HG03159 (cell line): ENCODE measurements around the gene HPS4.

Experiments used
- ATAC-seq: cut with Tn5 transposase; IDR thresholded peaks from one replicate; pipeline ENCODE4 v1.9.1; 2021; ENCODE audit warnings: mild to moderate bottlenecking, moderate library complexity; ENCODE audit not compliant: unreplicated experiment

HPS4 gene

DNA sequence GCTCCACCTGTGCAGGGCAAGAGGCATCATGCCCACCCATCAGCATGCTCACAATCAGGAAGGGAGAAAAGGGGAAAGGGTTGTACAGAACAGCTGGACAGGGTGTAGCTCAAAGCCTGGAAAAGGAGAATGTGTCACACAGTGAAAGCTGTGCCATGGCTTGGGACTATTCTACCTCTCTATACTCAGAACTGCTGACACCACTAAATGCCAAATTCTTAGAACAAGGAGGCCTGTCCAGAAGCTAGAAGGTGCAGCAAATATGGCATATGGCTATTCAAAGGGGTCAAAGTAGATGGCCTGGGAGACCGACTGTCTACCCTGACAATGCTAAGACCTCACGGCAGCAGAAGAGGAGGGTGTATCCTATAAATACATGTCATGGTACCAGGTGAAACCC is 12.8 kb downstream of the HPS4 start:
- no peak for ATAC-seq

- ATAC-seq: no peak
These were observed 17.4 kb downstream of the HPS4 start for GRCh38 chr22:26466196-26466595.

DNA sequence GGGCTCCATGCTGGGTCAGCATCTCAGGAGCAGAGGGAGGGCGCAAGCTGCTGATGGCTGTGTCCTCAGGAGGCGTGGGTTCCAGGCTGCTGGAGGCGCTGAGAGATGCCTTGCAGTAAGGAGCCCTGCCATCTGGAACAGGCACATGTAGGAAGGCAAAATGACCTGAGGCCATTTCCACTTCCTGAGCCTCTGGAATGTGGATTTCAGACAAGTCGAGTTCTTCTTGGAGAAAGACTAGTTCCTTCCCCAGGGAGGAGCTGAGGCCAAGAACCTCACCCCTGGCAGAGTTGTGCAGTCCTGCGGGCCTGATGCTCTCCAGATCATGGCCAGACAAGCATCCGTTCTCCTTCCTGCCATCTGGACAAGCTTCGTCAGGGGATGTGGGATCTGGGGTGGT is 19.3 kb downstream of the HPS4 start:
- no peak for ATAC-seq

DNA sequence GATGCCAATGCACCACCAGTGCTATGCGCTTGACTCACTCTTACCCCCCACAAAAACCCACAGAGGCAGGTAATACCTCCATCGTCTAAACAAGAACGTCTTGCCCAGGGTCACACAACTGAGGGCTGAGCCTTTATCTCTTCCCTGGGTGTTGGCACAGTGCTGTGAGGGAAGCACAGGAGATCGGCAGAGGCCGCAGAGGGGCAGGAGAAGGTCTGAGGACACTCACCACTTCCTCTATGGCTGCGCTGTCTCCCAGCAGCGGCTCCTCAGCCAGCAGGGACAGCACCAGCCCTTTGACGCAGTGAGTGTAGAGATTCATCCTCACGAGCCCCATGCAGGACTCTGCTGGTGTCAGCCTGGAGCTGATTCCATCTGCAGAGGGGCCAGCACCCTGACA is 19.9 kb downstream of the HPS4 start:
- ATAC-seq: no peak

GRCh38 chr22:26463101-26463661 is 20.4 kb downstream of the HPS4 start:
- ATAC-seq: no peak

GRCh38 chr22:26462641-26463040 is 20.9 kb downstream of the HPS4 start:
- ATAC-seq: no peak

DNA sequence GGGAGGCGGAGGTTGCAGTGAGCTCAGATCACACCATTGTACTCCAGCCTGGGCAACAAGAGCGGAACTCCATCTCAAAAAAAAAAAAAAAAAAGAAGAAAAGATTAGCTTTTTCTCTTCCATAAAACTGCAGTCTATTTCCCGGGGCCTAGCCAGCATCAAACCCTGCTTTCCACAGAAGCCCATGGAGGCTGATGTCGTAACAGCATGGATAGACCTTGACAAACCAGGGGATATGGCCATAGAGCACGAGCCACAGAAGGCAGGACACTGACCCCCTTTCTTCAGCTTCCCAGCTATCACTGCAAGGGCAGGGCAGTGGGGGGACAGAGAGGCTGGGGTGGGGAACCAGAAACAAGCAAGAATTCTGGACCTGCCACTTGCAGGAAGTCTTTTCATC is 21.5 kb downstream of the HPS4 start:
- no peak for ATAC-seq

- ATAC-seq: no peak
These were observed 22.3 kb downstream of the HPS4 start for GRCh38 chr22:26461188-26461810.

GRCh38 chr22:26460202-26460601 is 23.4 kb downstream of the HPS4 start:
- ATAC-seq: no peak

GRCh38 chr22:26457661-26458272 is 25.8 kb downstream of the HPS4 start:
- ATAC-seq: no peak

DNA sequence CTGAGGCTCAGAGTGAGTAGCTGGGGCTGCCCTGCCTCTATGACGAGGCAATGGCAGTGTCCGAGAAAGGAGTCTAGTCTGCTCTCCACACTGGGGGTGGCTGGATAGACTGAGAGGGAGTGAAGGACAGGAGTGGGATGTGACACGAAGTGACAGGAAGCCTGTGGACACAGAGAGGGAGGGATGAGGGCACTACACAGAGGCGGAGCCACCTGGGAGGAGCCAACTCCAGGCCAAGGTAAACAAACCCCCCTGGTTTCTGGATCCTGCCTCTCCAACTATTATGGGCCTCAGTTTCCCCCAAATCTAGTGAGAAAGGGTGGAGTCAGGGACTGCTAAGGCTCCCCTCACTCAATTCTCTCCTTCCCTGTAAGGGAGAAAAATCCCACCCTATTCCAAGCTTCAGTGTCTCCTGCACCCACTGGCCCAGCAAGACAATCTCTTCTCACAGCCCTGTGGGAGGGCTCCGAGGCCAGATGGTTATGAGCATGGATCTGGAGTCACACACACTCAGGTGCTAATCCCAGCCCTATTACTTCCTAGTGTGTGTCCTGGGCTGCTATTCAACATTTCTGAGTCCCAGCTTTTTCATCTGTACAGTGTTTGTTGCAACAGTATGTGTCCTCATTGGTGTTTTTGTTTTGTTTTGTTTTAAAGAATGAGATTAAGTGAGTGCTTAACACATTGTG is 29.6 kb downstream of the HPS4 start:
- no peak for ATAC-seq

DNA sequence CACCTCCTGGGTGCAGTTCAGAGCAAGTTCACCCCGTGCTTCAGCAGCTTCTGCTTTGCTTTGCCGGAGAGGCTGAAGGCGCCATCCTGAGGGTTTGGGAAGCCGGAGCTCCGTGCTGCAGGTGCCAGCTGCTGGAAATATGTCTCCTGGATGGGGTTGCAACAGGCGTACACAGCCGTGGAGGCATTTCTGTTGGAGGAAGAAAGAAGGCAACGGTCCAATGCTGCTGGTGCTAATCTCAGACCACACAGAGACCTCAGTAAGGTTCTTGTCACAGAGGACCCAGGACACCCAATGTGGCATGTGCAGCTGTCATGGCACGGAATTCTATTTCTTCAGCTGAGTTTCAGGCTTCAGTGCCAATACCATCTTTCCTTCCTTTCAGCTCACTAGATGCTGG is 30.4 kb downstream of the HPS4 start:
- ATAC-seq: no peak

DNA sequence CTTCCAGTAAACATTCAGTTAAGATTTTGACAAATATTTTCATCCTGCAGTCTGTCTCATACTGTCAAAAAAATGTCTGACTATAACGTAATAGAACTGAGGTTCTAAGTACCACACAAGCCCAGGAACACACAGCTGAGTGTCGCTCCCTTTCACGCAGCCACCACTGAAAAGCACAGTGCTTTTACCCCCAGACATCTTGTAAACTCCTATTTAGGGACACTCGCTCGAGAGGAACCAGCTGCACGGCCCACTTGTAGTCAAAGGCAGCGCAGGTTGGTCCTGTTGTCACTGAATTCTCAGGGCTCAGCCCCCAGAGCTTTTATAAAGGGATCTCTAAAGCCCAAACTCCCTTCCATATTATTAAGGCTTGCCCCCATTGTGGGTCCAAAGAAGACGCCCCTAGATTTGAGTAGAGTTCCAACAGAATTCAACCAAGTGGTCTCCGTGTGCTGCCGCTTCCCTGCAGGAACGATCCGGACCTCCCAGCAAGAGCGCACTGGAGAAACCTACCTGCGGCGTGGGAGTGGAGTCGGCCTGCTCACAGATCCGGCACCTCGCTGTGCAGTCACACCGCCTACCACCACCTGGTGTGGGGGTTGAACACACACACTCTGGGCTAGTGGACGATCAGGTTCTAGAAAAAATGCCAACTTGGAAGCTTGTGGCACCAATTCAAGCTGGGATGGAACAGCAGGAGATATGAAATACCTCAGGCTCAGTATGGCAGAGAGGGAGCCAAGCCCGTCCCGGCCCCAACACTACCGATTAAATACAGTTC is 31.2 kb downstream of the HPS4 start:
- no peak for ATAC-seq

GRCh38 chr22:26450453-26451185 is 33.0 kb downstream of the HPS4 start:
- ATAC-seq: no peak

DNA sequence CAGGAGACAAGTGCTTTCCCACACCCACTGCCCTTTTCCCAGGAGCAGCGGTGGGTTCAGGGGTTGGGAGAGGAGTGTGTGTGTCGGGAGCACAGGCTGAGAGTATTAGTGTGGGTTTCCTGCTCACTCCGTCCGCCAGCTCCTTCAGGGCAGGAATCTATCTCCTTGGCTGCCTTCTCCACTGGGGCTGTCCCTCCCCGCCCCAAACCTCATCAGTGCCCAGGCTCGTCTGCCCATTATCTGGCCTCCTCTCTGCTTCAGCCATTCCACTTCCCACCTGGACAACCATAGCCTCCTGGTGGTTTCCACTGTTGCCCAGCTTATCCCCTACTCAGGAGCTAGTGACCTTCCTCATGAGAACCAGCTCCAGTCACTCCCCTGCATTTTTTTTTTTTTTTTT is 34.6 kb downstream of the HPS4 start:
- no peak for ATAC-seq

- no peak for ATAC-seq
These were observed 35.2 kb downstream of the HPS4 start for GRCh38 chr22:26448334-26448733.

DNA sequence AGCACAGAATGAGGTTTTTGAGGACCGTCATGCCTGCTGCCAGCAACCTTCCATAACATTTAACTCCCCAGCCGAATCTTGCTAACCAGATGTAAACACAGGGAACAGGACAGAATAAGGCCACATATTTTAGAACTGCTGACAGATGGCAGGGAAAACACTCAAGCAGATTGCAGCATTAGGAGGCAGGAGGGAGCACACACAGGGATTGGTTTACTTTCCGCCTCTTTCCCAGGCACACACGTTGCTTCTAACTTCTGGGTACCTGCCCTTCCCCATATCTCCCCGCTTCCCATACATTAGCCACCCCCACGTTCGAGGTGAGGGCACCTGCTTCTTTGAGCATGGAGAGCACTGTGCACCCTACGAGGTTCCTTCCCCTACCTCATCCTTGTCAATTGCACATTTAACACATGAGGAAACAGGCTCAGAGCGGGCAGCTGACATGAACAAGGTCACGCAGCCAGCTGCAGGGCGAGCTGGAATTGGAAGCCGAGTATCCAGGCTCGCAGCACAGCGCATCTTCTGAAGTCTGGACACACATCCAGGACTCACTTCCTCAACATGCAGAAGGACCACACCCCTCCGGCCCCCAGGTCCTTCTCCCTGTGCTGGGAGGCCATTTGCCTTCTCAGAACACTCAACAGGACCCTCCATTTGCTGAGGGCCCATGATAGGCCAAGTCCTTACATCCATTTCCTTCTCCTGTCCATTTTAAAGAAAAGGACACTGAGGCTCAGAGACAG is 35.8 kb downstream of the HPS4 start:
- no peak for ATAC-seq

- ATAC-seq: no peak
These were observed 36.6 kb downstream of the HPS4 start for GRCh38 chr22:26446808-26447515.

DNA sequence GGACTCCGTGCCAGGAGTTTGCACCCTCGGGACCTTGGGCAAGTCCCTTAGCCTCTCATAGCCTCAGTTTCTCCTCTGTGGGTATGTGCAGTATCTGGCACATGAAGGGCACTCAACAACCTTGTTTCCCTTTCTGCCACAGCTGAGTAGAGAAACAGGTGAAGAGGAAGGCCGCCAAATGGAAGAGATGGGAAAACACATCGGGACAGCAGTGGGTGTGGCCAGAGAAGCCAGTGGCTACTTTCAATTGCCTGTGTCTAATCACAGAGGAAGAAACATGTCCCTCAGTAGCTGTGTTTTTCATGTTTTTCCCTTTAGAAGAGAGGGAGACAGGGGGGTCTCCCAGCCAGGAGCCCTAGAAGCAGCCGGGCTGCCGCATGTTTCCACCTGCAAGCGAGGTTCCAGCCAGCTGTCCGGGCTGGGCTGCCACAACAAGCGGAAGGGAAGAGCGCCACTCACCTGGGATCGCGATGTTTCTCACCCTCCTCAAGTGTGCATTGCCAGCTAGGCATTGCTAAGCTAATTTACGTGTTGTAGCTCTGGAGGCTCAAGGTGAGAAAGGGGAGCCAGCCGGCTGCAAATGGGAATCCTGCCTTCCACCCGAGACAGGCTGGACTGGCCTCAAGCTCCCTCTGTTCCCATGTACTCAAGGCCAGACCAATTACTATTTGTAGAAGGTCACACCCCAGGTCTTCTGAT is 37.9 kb downstream of the HPS4 start:
- no peak for ATAC-seq
